IPS-15b (cell line): Measurements from ENCODE around the gene MB21D2.

Experiments used
- H3K27me3 ChIP-seq: one replicate; pipeline ENCODE4 v1.6.1; 2013; ENCODE audit warnings: low read length; ENCODE audit not compliant: control insufficient read depth, insufficient read depth
- H3K36me3 ChIP-seq: one replicate; pipeline ENCODE4 v1.6.1; 2013; ENCODE audit warnings: low read length; ENCODE audit not compliant: control insufficient read depth, insufficient read depth
- H3K4me1 ChIP-seq: one replicate; pipeline ENCODE4 v1.6.1; 2013; ENCODE audit warnings: mild to moderate bottlenecking, low read length; ENCODE audit not compliant: control insufficient read depth, insufficient read depth
- H3K4me3 ChIP-seq: one replicate; pipeline ENCODE4 v1.5.1; 2013; ENCODE audit warnings: low read depth, low read length
- H3K9ac ChIP-seq: one replicate; pipeline ENCODE4 v1.6.1; 2013; ENCODE audit warnings: low read depth, mild to moderate bottlenecking, low read length
- H3K9me3 ChIP-seq: one replicate; pipeline ENCODE4 v1.6.1; 2013; ENCODE audit warnings: mild to moderate bottlenecking, low read length; ENCODE audit not compliant: control insufficient read depth, insufficient read depth

Gene MB21D2

GRCh38 chr3:192919901-192920300 lies 2.2 kb upstream of the MB21D2 start:
- H3K4me1 ChIP-seq, result peaks cover 28% of the 10 kb centered on the region
- H3K9me3 ChIP-seq, result no peaks in the 10 kb centered on the region
- H3K4me3 ChIP-seq, result no peak overlapping the region
- peaks cover 3% of the 10 kb centered on the region for H3K27me3 ChIP-seq
- no peak overlapping the region for H3K9ac ChIP-seq
- H3K36me3 ChIP-seq, result no peaks in the 10 kb centered on the region

GRCh38 chr3:192918275-192918588 lies 576 bp upstream of the MB21D2 start:
- peak overlapping the region; percentile 66 for H3K9ac ChIP-seq
- no peaks in the 10 kb centered on the region for H3K9me3 ChIP-seq
- peak overlapping the region; percentile 99 for H3K4me3 ChIP-seq
- peaks cover 27% of the 10 kb centered on the region for H3K4me1 ChIP-seq
- H3K36me3 ChIP-seq, result no peaks in the 10 kb centered on the region
- H3K27me3 ChIP-seq, result peaks cover 3% of the 10 kb centered on the region

- H3K9me3 ChIP-seq, result no peaks in the 10 kb centered on the region
- peaks cover 3% of the 10 kb centered on the region for H3K27me3 ChIP-seq
- peaks cover 18% of the 10 kb centered on the region for H3K4me1 ChIP-seq
- no peaks in the 10 kb centered on the region for H3K36me3 ChIP-seq
- peak overlapping the region; percentile 99 for H3K4me3 ChIP-seq
- peak overlapping the region; percentile 93 for H3K9ac ChIP-seq
These were observed 640 bp downstream of the MB21D2 start for GRCh38 chr3:192917028-192917403.

- Histone ChIP-seq H3K4me1 (peaks cover 13% of the 10 kb centered on the region), H3K27me3 (peaks cover 3% of the 10 kb centered on the region), H3K36me3 (no peaks in the 10 kb centered on the region), H3K9ac (peak overlapping the region; percentile 93), H3K4me3 (peak overlapping the region; percentile 99), H3K9me3 (no peaks in the 10 kb centered on the region)
These were observed 1.2 kb downstream of the MB21D2 start for GRCh38 chr3:192916371-192917027.

- H3K4me1 ChIP-seq, result peaks cover 15% of the 10 kb centered on the region
- H3K9ac ChIP-seq, result no peak overlapping the region
- no peaks in the 10 kb centered on the region for H3K9me3 ChIP-seq
- H3K4me3 ChIP-seq, result peak overlapping the region; percentile 99
- peaks cover 3% of the 10 kb centered on the region for H3K27me3 ChIP-seq
- no peaks in the 10 kb centered on the region for H3K36me3 ChIP-seq
These were observed 1.9 kb downstream of the MB21D2 start for GRCh38 chr3:192915722-192916121.

GRCh38 chr3:192915304-192915703 lies 2.4 kb downstream of the MB21D2 start:
- Histone ChIP-seq H3K9ac (no peak overlapping the region), H3K9me3 (no peaks in the 10 kb centered on the region), H3K4me3 (peak overlapping the region; percentile 99), H3K36me3 (no peaks in the 10 kb centered on the region), H3K27me3 (peaks cover 3% of the 10 kb centered on the region), H3K4me1 (peaks cover 15% of the 10 kb centered on the region)

DNA sequence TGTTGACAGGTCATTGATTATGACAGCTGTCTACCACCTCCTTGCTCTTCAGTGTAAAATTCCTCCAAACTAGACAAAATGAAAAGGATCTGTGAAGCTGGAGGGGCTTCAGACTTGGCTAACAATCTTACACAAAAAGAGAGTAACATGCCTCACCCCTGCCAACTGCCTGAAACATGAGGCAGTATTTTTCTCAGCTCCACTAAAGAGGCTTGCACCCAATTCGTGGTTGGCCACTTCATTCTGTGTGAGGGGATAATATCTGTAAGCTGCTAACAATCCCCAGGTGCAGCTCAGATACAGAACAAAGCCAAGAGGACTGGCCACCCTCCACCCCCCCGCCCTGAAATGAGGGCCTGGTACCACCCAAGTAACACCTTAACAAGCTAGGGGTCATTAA lies 2.8 kb downstream of the MB21D2 start:
- H3K4me3 ChIP-seq, result peak overlapping the region; percentile 19
- no peaks in the 10 kb centered on the region for H3K36me3 ChIP-seq
- peaks cover 3% of the 10 kb centered on the region for H3K27me3 ChIP-seq
- no peak overlapping the region for H3K9ac ChIP-seq
- peaks cover 15% of the 10 kb centered on the region for H3K4me1 ChIP-seq
- H3K9me3 ChIP-seq, result no peaks in the 10 kb centered on the region

DNA sequence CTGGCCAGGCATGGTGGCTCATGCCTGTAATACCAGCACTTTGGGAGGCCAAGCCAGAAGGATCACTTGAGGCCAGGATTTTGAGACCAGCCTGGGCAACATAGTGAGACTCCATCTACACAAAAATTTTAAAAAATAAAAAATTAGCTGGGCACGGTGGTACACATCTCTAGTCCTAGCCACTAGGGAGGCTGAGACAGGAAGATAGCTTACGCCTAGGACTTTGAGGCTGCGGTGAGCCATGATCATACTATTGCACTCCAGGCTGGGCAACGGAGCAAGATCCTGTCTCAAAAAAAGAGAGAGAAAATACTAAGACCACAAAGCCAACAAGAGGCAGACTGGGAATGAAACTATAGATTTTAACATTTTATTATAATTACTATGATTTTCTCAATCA lies 4.1 kb downstream of the MB21D2 start:
- Histone ChIP-seq H3K4me1 (peaks cover 12% of the 10 kb centered on the region), H3K9ac (no peak overlapping the region), H3K4me3 (no peak overlapping the region), H3K9me3 (no peaks in the 10 kb centered on the region), H3K36me3 (no peaks in the 10 kb centered on the region), H3K27me3 (no peaks in the 10 kb centered on the region)

DNA sequence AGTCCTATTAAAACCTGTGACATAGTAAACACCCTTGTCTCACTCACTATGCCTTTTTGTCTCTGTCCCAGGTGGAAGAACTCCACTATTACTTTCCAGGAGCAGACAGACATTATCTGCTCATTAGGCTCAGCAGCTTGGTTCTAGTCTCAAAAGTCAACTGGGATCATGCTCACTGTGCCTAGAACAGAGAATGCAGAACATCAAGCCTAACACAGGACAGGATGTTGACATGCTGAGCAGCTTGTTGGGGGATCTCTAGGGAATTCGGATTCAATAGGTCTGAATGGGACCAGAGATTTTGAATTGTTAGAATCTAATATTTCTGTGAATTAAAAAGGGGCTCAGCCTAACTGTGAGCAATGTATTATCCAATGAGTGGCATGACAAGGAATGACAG lies 6.4 kb downstream of the MB21D2 start:
- no peaks in the 10 kb centered on the region for H3K36me3 ChIP-seq
- H3K4me3 ChIP-seq, result no peak overlapping the region
- H3K27me3 ChIP-seq, result no peaks in the 10 kb centered on the region
- H3K9me3 ChIP-seq, result no peaks in the 10 kb centered on the region
- H3K9ac ChIP-seq, result no peak overlapping the region
- H3K4me1 ChIP-seq, result peaks cover 14% of the 10 kb centered on the region

DNA sequence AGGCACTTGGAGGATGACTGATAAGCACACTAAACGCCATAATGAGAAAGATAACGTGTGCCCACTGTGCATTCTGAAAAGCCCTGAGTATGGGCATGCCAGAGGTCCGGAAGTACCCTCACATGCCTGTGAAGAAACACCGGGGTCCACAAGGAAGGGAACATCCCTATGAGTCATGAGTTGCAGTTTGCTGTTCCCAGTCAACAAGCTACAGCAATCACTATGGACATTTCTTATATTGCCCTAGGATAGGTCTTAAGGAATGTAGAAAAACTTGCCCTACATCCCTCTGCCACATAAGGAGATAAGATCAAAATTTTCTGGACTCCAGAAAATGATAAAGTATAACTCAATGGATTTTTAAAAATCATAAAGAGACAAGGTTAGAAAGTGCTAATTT lies 9.9 kb downstream of the MB21D2 start:
- no peak overlapping the region for H3K4me3 ChIP-seq
- H3K27me3 ChIP-seq, result no peaks in the 10 kb centered on the region
- no peak overlapping the region for H3K9ac ChIP-seq
- no peaks in the 10 kb centered on the region for H3K9me3 ChIP-seq
- H3K4me1 ChIP-seq, result peaks cover 12% of the 10 kb centered on the region
- H3K36me3 ChIP-seq, result no peaks in the 10 kb centered on the region

DNA sequence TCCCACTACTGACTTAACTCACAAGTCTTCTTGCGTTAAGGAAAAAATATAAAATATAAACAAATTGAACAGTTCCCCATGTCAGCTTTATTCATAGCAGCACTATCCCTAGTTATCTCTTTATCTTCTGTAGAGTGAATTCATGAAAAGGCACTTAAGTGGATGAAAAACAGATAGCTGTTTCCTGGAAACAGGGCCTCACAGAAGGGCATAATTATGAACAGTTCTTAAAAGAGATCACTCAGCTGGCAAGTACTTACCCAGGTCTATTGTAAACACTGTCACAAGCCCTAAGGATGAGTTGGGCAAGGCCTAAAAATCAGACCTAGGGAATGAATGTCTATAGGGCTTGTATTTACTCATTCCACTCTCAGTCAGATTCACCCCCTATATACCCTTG lies 10.7 kb downstream of the MB21D2 start:
- H3K9ac ChIP-seq, result no peak overlapping the region
- H3K9me3 ChIP-seq, result no peaks in the 10 kb centered on the region
- peaks cover 13% of the 10 kb centered on the region for H3K4me1 ChIP-seq
- no peak overlapping the region for H3K4me3 ChIP-seq
- no peaks in the 10 kb centered on the region for H3K27me3 ChIP-seq
- H3K36me3 ChIP-seq, result no peaks in the 10 kb centered on the region

DNA sequence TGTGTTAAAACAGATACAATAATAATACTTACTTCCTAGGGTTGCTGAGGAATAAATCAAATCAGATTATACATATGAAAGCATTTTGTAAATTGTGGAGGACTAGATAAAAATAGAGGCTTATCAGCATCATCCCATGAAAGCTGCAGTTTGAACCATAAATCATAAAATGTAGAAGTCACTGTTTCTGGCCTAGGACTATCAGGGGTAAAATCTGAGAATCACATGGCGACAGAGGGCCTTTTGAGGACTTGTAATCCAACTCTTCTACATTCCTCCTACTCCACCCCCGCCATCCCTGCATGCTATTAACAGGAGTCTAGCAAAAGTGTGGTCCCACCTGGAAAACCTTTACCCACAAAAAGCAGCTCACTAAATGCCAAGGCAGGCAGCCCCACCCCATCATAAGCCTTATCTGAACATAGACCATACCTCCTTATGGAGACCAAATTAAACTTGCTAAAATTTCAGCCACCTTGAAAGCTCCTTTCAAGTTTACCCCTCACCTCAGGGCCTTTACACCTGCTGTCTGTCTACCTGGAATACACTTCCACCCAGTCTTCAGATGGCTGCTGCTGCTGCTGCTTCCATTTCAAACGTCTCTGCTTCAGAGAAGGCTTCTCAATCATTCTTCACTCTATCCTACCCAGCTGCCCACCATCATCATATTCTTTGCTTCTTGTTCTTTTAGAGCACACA lies 11.5 kb downstream of the MB21D2 start:
- peaks cover 11% of the 10 kb centered on the region for H3K4me1 ChIP-seq

More for the DNA sequence above, 11.5 kb downstream of the MB21D2 start:
- Histone ChIP-seq H3K27me3 (no peaks in the 10 kb centered on the region), H3K4me3 (no peak overlapping the region), H3K36me3 (no peaks in the 10 kb centered on the region), H3K9ac (no peak overlapping the region), H3K9me3 (no peaks in the 10 kb centered on the region)
